Measurements from ENCODE around the gene ZNF593OS. TPM values are rescaled to one million over a fixed set of nuclear protein-coding genes. Genes with fewer than 3 reads are reported as not detected.

Gene ZNF593OS
- total RNA-seq, 1 experiment from 2014 or later: not detected

DNA sequence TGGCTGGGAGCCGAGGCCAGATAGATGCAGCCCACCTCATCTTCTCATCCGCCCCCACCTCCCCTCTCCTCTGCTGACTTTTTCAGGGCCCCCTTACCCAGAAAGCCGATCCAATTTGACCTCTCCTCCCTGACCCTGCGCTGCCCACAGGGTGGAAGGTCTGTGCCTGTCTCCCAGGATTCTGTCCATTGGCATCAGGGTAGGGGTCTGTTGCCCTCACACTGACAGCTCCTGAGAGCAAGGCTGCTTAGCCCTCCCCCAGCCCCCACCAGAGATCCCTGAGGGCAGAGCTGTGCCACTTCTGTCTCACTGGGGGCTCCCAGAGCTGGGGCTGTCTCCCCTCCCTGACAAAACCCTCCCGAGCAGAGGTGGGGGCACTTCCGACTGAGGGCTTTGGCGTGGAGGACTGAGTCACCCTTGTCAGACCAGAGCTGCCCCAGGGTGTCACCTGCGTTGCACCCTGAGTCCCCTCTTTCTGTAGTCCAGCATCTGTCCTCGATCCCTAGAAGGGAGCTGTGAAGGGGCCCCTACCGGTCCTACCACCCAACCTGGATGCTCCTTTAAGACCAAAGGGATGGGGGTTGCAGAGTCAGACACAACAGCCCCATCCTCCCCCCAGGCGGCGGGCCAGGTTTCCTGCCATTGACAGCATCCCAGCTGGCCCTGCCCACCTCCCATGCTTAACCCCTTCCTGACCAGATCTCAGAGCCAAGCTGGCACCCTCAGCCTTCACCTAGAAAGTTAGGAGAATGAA lies 15.2 kb downstream of the ZNF593OS start:
- Histone ChIP-seq H3K4me3 (replicated peaks in 1 of 2; ENCODE audit: low read depth in 1 of 2, low read length in 2 of 2) (peak overlapping the region in 1 of 2 experiments; percentile 33; a peak in 2 of 4 replicates), H2AFZ (ENCODE audit: low read depth, low read length, poor library complexity, severe bottlenecking) (peak overlapping the region; percentile 56), H3K27ac (ENCODE audit: low read depth, low read length) (peak overlapping the region; percentile 30; the same call in 1 of the 2 replicates), H3K79me2 (ENCODE audit: insufficient read depth, low read length) (no peaks in the 10 kb centered on the region), H3K4me1 (ENCODE audit: control insufficient read depth in 1 of 2, insufficient read depth in 2 of 2, low read length in 2 of 2) (peaks cover 12 to 34% of the 10 kb centered on the region in 2 experiments), H3K9me3 (ENCODE audit: control insufficient read depth in 1 of 2, insufficient read depth in 1 of 2, low read depth in 1 of 2, low read length in 2 of 2) (no peaks in the 10 kb centered on the region), H3K36me3 (ENCODE audit: control insufficient read depth in 1 of 2, insufficient read depth in 2 of 2, low read length in 2 of 2) (no peaks in the 10 kb centered on the region), H3K27me3 (ENCODE audit: insufficient read depth, low read length) (no peaks in the 10 kb centered on the region), H3K4me2 (ENCODE audit: low read length) (peak overlapping the region; percentile 64), H4K20me1 (ENCODE audit: insufficient read depth) (no peaks in the 10 kb centered on the region), H3K9me2 (ENCODE audit: insufficient read depth) (no peaks in the 10 kb centered on the region), H3K9ac (ENCODE audit: low read length) (no peak overlapping the region)
- ChIA-PET CTCF (interaction anchor here (1.0 to 2.9 kb wide), 7 partner anchors 9 to 129 kb away, joined by 3 to 21 read pairs (median 3); partner anchors contain the start of genes CNKSR1 and ZNF593), RAD21 (ENCODE audit: low non-redundant PET in 1 of 2, low total read pairs in 2 of 2, uncharacterized antibody in 2 of 2, unreplicated experiment in 2 of 2) (no interaction called here), POLR2A (interaction anchor here (1.2 to 1.6 kb wide), 2 partner anchors 11 to 13 kb away, joined by 5 to 6 read pairs; partner anchors contain the start of gene ZNF593)
- intact Hi-C loops (cut with micrococcal nuclease): no loop called here
- no peak for DNase-seq (ENCODE audit: low read depth, low spot score)
- peak; percentile 71 for ATAC-seq
- peak; percentile 47 for TF ChIP-seq TCF7L2 (IDR thresholded peaks at IDR 0.05; ENCODE audit: borderline replicate concordance, extremely low read depth, insufficient read depth, insufficient read length)
- TF ChIP-seq, protein P1, sequence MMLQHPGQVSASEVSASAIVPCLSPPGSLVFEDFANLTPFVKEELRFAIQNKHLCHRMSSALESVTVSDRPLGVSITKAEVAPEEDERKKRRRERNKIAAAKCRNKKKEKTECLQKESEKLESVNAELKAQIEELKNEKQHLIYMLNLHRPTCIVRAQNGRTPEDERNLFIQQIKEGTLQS (IDR thresholded peaks at IDR 0.05): no peak
- TF ChIP-seq SIN3A (IDR thresholded peaks at IDR 0.05; ENCODE audit: low read depth): no peak
- TF ChIP-seq ZFX (IDR thresholded peaks at IDR 0.05): no peak
- no TSS peak for BruUV-seq (replicated peaks)

DNA sequence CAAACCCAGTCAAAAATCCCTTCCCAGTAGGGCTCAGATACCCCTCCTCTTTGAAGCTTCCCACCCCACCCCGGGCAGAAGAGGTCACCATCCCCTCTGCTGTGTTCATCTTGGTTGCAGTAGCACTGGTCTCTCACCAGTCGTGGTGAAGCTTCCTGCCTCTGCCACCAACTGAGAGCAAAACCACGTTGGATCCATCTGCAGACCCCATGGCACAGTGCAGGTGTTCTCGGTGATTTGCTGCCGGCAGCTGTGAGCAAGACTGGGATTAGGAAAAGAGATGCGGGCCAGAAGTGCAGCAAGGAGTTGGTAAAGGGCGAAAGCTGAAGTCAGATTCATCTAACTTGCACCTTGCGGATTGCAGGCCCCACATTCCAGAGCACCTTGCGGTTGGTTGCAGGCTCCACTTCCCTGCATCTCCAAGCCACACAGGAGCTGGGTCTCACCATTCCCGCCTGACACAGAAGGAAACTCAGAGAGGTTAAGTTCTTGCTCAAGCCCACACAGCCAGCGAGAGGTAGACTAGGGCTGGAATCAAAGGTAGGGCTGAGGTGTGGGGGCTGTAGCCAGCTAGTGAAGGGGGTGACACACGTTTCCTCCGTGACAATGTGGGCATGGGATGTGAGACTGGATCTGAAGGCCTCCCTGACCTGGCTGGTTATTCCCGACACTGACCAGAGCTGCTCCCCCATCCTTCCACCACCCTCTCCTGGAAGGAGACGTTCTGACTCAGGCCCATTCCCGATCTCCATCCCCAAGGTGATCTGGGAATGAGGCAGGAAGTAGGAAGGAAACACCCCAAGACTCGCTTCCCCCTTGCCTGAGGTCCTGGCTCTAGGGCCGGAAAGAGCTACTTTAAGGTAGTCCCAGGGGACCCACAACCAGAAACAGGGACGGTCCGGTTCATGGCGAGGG lies 16.0 kb downstream of the ZNF593OS start:
- Histone ChIP-seq H3K4me1 (ENCODE audit: control insufficient read depth in 1 of 2, insufficient read depth in 2 of 2, low read length in 2 of 2) (peaks cover 11 to 28% of the 10 kb centered on the region in 2 experiments), H3K4me3 (replicated peaks in 1 of 2; ENCODE audit: low read depth in 1 of 2, low read length in 2 of 2) (no peak overlapping the region), H2AFZ (ENCODE audit: low read depth, low read length, poor library complexity, severe bottlenecking) (no peak overlapping the region), H3K9ac (ENCODE audit: low read length) (no peak overlapping the region), H3K4me2 (ENCODE audit: low read length) (no peak overlapping the region), H3K79me2 (ENCODE audit: insufficient read depth, low read length) (no peaks in the 10 kb centered on the region), H3K9me3 (ENCODE audit: control insufficient read depth in 1 of 2, insufficient read depth in 1 of 2, low read depth in 1 of 2, low read length in 2 of 2) (no peaks in the 10 kb centered on the region), H4K20me1 (ENCODE audit: insufficient read depth) (no peaks in the 10 kb centered on the region), H3K9me2 (ENCODE audit: insufficient read depth) (no peaks in the 10 kb centered on the region), H3K27me3 (ENCODE audit: insufficient read depth, low read length) (no peaks in the 10 kb centered on the region), H3K27ac (ENCODE audit: low read depth, low read length) (no peak overlapping the region), H3K36me3 (ENCODE audit: control insufficient read depth in 1 of 2, insufficient read depth in 2 of 2, low read length in 2 of 2) (no peaks in the 10 kb centered on the region)
- RAD21 ChIA-PET (ENCODE audit: low non-redundant PET in 1 of 2, low total read pairs in 2 of 2, uncharacterized antibody in 2 of 2, unreplicated experiment in 2 of 2): no interaction called here
- ATAC-seq (no peak), DNase-seq (ENCODE audit: low read depth, low spot score) (no peak)
- intact Hi-C loops (cut with micrococcal nuclease): no loop called here
- POLR2A ChIA-PET: interaction anchor here (1.6 kb wide), 1 partner anchor 10 kb away, joined by 5 read pairs; no protein-coding TSS in a partner anchor
- TF ChIP-seq, protein P2, sequence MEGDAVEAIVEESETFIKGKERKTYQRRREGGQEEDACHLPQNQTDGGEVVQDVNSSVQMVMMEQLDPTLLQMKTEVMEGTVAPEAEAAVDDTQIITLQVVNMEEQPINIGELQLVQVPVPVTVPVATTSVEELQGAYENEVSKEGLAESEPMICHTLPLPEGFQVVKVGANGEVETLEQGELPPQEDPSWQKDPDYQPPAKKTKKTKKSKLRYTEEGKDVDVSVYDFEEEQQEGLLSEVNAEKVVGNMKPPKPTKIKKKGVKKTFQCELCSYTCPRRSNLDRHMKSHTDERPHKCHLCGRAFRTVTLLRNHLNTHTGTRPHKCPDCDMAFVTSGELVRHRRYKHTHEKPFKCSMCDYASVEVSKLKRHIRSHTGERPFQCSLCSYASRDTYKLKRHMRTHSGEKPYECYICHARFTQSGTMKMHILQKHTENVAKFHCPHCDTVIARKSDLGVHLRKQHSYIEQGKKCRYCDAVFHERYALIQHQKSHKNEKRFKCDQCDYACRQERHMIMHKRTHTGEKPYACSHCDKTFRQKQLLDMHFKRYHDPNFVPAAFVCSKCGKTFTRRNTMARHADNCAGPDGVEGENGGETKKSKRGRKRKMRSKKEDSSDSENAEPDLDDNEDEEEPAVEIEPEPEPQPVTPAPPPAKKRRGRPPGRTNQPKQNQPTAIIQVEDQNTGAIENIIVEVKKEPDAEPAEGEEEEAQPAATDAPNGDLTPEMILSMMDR (IDR thresholded peaks at IDR 0.05 in 2 of 3, conservative IDR thresholded peaks at IDR 0.05 in 1 of 3; ENCODE audit: borderline replicate concordance in 1 of 3, insufficient read depth in 1 of 3, low read depth in 2 of 3, low read length in 2 of 3): no peak
- TF ChIP-seq SRF (IDR thresholded peaks at IDR 0.05; ENCODE audit: low read depth): no peak
- no peak for TF ChIP-seq SP1 (IDR thresholded peaks at IDR 0.05; ENCODE audit: low read depth)
- TF ChIP-seq, protein P1 (IDR thresholded peaks at IDR 0.05): no peak
- BruUV-seq (replicated peaks): no TSS peak
- CTCF ChIA-PET: interaction anchor here (1.1 to 2.9 kb wide), 4 partner anchors 11 to 22 kb away, joined by 3 to 21 read pairs (median 7); partner anchors contain the start of genes CNKSR1 and ZNF593
